Transverse colon (tissue), 4 donors: ENCODE measurements around the gene NXPH3.

Source experiments
- CTCF ChIP-seq, 5 experiments: fragments of 200-600 bp in 3 of 5; fragments of 450-650 bp in 2 of 5; sonication (generic) in 3 of 5; IDR thresholded peaks; 1 replicate in 2 of 5; 2 replicates in 3 of 5; pipeline ENCODE4 v1.5.1; 2016 to 2017; ENCODE audit warnings: antibody characterized with exemption in 5 of 5, inconsistent platforms in 3 of 5, mild to moderate bottlenecking in 2 of 5, moderate library complexity in 1 of 5
- POLR2AphosphoS5 ChIP-seq, 3 donors: sonication (generic); formaldehyde crosslinking; IDR thresholded peaks; one replicate each; pipeline ENCODE4 v1.6.1; 2016; ENCODE audit warnings: antibody characterized with exemption in 3 of 3

- TF ChIP-seq CTCF (IDR thresholded peaks at IDR 0.05) (no peak), POLR2AphosphoS5 (IDR thresholded peaks at IDR 0.05) (no peak)
These were observed 46.7 kb upstream of the NXPH3 start for GRCh38 chr17:49528966-49529365.
